ENCODE data around the gene HS2ST1.

DNA sequence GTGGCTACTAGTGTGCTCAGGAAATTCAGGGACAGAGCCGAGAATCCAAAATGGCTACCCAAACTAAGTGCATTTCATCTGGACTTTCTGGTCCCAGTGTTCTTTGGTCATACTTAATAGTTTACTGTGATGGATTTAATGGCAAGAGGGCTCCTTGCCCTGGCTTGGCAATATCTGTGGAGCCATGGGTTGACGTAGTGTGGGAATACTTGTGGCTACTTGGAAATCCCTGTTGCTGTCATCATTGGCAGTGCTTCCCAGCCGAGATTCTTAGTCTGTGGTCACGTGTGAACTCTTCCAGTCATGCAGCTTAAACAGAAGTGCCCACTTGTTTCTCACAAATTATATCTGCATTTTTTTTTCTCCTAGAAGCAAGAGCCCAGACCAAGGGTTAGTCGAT lies 198.9 kb downstream of the HS2ST1 start:
- no peak for TF ChIP-seq RAD21 (IDR thresholded peaks at IDR 0.05)
- TF ChIP-seq, protein P1, sequence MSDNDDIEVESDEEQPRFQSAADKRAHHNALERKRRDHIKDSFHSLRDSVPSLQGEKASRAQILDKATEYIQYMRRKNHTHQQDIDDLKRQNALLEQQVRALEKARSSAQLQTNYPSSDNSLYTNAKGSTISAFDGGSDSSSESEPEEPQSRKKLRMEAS (IDR thresholded peaks at IDR 0.05), result no peak
- TF ChIP-seq, protein P2, sequence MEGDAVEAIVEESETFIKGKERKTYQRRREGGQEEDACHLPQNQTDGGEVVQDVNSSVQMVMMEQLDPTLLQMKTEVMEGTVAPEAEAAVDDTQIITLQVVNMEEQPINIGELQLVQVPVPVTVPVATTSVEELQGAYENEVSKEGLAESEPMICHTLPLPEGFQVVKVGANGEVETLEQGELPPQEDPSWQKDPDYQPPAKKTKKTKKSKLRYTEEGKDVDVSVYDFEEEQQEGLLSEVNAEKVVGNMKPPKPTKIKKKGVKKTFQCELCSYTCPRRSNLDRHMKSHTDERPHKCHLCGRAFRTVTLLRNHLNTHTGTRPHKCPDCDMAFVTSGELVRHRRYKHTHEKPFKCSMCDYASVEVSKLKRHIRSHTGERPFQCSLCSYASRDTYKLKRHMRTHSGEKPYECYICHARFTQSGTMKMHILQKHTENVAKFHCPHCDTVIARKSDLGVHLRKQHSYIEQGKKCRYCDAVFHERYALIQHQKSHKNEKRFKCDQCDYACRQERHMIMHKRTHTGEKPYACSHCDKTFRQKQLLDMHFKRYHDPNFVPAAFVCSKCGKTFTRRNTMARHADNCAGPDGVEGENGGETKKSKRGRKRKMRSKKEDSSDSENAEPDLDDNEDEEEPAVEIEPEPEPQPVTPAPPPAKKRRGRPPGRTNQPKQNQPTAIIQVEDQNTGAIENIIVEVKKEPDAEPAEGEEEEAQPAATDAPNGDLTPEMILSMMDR (IDR thresholded peaks at IDR 0.05; ENCODE audit: low read depth, low read length, missing input control), result no peak
- TF ChIP-seq, protein P3, sequence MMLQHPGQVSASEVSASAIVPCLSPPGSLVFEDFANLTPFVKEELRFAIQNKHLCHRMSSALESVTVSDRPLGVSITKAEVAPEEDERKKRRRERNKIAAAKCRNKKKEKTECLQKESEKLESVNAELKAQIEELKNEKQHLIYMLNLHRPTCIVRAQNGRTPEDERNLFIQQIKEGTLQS (IDR thresholded peaks at IDR 0.05), result no peak
- TF ChIP-seq, protein P4, sequence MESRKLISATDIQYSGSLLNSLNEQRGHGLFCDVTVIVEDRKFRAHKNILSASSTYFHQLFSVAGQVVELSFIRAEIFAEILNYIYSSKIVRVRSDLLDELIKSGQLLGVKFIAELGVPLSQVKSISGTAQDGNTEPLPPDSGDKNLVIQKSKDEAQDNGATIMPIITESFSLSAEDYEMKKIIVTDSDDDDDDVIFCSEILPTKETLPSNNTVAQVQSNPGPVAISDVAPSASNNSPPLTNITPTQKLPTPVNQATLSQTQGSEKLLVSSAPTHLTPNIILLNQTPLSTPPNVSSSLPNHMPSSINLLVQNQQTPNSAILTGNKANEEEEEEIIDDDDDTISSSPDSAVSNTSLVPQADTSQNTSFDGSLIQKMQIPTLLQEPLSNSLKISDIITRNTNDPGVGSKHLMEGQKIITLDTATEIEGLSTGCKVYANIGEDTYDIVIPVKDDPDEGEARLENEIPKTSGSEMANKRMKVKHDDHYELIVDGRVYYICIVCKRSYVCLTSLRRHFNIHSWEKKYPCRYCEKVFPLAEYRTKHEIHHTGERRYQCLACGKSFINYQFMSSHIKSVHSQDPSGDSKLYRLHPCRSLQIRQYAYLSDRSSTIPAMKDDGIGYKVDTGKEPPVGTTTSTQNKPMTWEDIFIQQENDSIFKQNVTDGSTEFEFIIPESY (IDR thresholded peaks at IDR 0.05), result no peak
- TF ChIP-seq SP1 (IDR thresholded peaks at IDR 0.05), result no peak
- TF ChIP-seq NR2F2 (IDR thresholded peaks at IDR 0.05), result no peak
- no peak for TF ChIP-seq YY1 (IDR thresholded peaks at IDR 0.05)
- TF ChIP-seq JUND (IDR thresholded peaks at IDR 0.05), result no peak
- TF ChIP-seq, protein P5, sequence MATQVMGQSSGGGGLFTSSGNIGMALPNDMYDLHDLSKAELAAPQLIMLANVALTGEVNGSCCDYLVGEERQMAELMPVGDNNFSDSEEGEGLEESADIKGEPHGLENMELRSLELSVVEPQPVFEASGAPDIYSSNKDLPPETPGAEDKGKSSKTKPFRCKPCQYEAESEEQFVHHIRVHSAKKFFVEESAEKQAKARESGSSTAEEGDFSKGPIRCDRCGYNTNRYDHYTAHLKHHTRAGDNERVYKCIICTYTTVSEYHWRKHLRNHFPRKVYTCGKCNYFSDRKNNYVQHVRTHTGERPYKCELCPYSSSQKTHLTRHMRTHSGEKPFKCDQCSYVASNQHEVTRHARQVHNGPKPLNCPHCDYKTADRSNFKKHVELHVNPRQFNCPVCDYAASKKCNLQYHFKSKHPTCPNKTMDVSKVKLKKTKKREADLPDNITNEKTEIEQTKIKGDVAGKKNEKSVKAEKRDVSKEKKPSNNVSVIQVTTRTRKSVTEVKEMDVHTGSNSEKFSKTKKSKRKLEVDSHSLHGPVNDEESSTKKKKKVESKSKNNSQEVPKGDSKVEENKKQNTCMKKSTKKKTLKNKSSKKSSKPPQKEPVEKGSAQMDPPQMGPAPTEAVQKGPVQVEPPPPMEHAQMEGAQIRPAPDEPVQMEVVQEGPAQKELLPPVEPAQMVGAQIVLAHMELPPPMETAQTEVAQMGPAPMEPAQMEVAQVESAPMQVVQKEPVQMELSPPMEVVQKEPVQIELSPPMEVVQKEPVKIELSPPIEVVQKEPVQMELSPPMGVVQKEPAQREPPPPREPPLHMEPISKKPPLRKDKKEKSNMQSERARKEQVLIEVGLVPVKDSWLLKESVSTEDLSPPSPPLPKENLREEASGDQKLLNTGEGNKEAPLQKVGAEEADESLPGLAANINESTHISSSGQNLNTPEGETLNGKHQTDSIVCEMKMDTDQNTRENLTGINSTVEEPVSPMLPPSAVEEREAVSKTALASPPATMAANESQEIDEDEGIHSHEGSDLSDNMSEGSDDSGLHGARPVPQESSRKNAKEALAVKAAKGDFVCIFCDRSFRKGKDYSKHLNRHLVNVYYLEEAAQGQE (IDR thresholded peaks at IDR 0.05), result no peak
- no peak for TF ChIP-seq TAF1 (conservative IDR thresholded peaks at IDR 0.05)

Data from liver (tissue), 3 donors.